Measurements from ENCODE around the gene SPAAR.

DNA sequence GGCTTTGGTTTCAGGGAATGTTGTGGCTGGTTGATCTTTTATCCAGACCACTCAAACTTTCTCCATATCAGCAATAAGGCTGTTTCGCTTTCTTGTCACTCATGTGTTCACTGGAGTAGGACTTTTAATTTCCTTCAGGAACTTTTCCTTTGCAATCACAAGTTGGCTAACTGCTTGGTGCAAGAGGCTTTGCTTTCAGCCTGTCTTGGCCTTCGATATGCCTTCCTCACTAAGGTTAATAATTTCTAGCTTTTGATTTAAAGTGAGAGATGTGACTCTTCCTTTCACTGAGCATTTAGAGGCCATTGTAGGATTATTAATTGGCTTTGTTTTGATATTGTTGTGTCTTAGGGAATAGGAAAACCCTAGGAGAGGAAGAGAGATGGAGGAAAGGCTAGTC lies 10.3 kb upstream of the SPAAR start:
- TF ChIP-seq, protein P1, sequence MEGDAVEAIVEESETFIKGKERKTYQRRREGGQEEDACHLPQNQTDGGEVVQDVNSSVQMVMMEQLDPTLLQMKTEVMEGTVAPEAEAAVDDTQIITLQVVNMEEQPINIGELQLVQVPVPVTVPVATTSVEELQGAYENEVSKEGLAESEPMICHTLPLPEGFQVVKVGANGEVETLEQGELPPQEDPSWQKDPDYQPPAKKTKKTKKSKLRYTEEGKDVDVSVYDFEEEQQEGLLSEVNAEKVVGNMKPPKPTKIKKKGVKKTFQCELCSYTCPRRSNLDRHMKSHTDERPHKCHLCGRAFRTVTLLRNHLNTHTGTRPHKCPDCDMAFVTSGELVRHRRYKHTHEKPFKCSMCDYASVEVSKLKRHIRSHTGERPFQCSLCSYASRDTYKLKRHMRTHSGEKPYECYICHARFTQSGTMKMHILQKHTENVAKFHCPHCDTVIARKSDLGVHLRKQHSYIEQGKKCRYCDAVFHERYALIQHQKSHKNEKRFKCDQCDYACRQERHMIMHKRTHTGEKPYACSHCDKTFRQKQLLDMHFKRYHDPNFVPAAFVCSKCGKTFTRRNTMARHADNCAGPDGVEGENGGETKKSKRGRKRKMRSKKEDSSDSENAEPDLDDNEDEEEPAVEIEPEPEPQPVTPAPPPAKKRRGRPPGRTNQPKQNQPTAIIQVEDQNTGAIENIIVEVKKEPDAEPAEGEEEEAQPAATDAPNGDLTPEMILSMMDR (IDR thresholded peaks at IDR 0.05), result no peak
- no peak for TF ChIP-seq POLR2A (IDR thresholded peaks at IDR 0.05)

All from heart left ventricle (tissue), 13 donors.